Measurements from ENCODE around the gene SMYD5.

Gene SMYD5

GRCh38 chr2:73205611-73206010, 8.4 kb upstream of the SMYD5 start:
- DNase-seq (ENCODE audit: low spot score), result no peak

- no peak for DNase-seq (ENCODE audit: low spot score)
These were observed 5.8 kb upstream of the SMYD5 start for GRCh38 chr2:73208258-73208657.

DNA sequence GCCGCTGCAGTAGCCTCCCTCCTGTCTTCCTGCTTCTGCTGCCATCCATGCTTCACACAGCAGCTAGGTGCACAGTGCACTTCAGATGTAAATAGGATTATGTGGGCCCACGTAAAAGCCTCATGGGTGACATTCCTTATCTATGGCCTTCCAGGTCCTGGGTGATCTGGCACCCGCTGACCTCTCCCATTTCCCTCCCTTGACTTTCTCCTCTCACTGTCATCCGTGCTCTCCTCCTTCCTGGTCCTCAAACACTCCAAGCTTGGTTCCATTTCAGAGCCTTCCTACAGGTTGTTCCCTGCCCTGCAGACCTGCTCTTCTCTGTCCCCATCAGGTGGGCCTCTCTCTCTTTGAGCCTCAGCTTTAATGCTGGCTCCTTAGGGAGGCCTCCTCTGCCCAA, 4.0 kb upstream of the SMYD5 start:
- no peak for DNase-seq (ENCODE audit: low spot score)

DNA sequence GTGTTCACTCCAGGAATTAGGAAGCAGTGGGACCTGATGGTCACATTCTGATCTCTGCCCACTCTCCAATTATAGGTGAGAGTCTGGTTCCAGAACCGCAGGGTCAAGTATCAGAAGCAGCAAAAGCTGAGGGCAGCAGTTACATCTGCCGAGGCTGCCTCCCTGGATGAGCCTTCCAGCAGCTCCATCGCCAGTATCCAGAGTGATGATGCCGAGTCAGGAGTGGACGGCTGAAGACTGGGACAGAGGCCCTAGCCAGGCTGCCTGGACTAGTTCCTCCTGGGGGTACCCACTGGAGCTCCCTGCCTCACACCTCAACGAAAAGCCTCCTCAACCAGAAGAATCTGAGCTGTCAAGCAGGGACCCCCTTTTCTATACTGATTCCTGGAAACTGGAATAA, 3.3 kb upstream of the SMYD5 start:
- DNase-seq (ENCODE audit: low spot score), result no peak

- DNase-seq (ENCODE audit: low spot score), result no peak
These were observed 2.0 kb upstream of the SMYD5 start for GRCh38 chr2:73212098-73212447.

DNA sequence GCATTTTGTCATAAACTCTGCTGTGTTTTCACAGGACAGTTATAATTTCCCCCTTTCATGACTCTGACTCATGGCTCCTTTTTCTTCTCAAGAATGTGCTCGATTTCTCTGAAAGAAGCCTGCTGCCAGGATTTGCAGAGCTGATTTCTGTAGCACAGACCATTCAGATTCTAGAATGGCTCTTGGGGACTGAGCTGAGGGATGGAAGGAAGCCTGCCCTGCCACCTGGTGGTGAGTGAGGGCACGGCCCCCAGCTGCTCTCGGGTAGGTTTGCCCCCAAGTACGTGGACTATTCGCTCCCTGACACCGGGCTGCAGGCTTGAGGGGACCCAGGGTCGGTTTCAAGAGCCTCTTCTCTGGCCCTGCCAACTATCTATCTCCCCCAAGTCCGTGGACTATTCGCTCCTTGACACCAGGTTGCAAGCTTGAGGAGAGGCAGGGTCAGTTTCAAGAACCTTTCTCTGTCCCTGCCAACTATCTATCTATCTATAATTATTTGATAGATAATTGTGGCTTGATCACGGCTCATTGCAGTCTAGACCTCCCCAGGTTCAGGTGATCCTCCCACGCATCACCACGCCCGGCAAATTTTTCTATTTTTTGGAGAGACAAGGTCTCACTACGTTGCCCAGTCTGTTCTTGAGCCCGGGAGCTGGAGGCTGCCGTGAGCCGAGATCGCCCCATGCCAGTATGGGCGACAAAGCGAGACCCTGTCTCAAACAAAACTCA, 1.4 kb upstream of the SMYD5 start:
- DNase-seq (ENCODE audit: low spot score), result peak; percentile 49

GRCh38 chr2:73215254-73215653, 1.2 kb downstream of the SMYD5 start:
- no peak for DNase-seq (ENCODE audit: low spot score)

DNA sequence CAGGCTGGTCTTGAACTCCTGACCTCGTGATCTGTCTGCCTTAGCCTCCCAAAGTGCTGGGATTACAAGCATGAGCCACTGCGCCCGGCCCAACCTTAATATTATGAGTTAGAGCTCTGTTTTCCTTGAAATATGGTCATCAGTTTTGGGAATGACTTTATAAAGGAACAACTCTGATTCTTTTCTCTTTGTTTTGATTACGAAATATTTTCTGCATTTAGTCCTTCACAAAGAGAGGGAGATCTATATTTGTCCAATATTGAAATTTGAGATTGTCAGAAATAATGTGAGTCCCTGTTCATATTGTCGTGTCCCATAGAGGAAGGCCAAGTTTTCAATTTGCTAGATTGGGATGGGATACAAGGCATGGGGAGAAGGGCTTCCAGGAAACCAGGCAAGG, 3.1 kb downstream of the SMYD5 start:
- DNase-seq (ENCODE audit: low spot score), result no peak

- no peak for DNase-seq (ENCODE audit: low spot score)
These were observed 3.8 kb downstream of the SMYD5 start for GRCh38 chr2:73217826-73218225.

DNA sequence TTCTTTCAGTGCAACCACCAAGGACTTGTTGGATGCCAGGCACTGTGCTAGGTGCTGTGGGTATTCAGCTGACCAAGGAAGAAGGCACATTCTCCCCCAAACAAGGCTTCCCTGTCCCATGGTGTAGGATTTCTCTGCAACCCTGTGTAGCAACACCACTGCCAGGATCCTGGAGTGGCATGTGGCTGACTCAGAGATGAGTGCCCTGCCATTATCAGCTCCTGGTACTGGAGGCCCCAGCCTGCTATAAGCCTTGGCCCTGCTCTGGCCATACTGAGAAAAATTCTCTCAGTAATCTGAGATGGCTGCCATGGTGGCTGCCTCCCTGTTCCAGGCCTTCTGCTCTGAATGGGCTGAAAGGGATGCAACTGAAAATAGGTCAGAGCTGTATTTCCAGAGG, 4.3 kb downstream of the SMYD5 start:
- no peak for DNase-seq (ENCODE audit: low spot score)

GRCh38 chr2:73223821-73224220, 9.8 kb downstream of the SMYD5 start:
- DNase-seq (ENCODE audit: low spot score), result no peak

- DNase-seq (ENCODE audit: low spot score), result no peak
These were observed 11.7 kb downstream of the SMYD5 start for GRCh38 chr2:73225513-73226360.

- no peak for DNase-seq (ENCODE audit: low spot score)
These were observed 13.0 kb downstream of the SMYD5 start for GRCh38 chr2:73227086-73227485.

DNA sequence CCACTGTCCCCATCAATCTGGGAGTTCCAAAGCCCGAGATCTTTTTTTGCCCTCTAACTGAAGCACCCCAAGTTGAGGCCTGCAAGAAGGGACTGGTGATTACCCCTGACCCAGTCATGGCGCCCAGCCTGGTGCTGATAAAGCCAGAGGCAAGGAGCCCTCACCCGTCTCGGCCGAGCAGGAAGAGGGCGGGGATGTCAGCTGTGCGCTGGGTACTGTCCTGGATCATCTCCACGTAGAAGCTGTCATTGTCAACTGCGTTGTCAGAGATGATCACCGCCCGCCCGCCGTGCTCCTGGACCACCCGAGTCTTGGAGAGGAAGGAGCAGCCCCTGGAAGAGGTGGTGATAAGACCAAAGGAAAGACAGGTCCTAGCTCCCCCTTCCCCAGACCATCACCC, 14.6 kb downstream of the SMYD5 start:
- DNase-seq (ENCODE audit: low spot score), result no peak

DNA sequence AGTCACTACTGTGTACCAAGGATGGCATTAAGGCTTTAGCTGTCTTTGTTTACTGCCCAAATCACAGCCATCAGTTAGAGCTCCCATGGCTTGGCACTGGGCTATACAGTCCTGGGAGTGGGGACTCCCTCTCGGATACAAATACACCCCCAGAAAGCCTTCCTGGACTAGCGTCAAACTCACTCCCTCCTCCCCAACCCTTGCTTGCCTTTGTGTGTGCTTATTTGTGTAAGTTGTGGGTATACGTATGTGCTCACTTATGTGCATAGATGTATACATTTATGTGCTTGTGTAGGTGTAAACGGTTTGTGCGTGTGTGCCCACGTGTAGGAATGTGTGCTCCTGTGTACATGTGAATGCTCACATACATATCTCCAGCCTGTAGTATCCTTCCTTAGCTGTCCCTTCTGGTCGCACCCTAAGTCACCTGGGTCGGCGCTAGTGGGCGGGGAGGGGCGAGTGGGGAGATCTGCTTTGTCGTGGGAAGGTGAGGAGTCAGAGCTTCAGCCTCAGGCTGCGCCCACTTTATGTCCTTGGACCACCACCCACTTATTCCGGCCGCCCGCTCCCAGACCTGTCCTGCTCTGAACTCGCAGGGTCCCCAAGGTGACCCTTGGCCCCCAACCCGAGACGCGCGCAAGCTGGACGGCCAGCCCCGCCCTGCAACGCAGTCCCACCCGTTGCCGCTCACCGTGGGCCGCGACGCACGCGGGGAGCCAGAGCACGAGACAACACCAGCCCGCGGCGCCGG, 18.5 kb downstream of the SMYD5 start:
- peak; percentile 21 for DNase-seq (ENCODE audit: low spot score)

DNA sequence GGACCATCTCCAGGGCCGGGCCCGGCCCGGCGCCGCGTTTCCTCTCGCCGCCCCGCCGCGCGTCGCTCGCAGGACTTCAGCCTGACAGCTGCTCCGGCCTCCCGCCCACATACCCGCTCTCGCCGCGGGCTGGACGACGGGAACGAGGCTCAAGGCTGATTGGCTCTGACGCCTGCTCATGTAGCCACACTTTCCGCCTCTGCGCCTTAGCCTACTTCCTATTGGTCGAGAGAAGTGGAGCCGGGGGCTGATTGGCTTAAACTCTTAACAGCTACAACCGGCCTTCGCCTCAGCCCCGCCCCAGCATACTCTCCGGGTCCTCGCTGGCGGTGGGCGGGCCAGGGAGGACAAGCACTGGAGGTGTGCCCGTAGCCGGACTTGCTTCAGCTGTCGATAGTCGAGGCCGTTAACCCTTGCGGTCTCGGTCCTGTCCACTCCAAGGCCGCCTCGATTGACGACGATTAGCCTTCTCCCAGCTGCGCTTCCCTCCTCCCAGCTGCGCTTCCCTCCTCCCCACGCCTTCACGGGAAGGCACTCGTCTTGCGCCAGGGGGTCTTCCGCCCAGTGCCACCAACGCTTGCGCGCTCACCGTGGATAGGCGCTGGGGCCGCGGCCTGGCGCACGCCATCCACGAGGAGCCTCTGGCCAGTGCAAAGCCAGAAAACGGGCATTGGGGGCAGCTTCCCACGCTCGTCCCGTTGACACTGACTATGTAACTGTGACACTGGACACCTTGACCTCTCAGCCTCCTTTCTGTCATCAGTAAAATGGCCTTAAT, 19.3 kb downstream of the SMYD5 start, which contains the start of gene PRADC1:
TSS of gene PRADC1 (minus strand) at position 86 of the 778 bp plus-strand sequence. CDS start at position 7, 79 bp downstream.
- DNase-seq (ENCODE audit: low spot score), result peak; percentile 99

- peak; percentile 96 for DNase-seq (ENCODE audit: low spot score)
These were observed 20.1 kb downstream of the SMYD5 start, which contains the start of gene CCT7 for GRCh38 chr2:73233932-73234832. Gene CCT7 (plus strand): TSS chr2:73234308. CDS start chr2:73234379, 71 bp downstream.

DNA sequence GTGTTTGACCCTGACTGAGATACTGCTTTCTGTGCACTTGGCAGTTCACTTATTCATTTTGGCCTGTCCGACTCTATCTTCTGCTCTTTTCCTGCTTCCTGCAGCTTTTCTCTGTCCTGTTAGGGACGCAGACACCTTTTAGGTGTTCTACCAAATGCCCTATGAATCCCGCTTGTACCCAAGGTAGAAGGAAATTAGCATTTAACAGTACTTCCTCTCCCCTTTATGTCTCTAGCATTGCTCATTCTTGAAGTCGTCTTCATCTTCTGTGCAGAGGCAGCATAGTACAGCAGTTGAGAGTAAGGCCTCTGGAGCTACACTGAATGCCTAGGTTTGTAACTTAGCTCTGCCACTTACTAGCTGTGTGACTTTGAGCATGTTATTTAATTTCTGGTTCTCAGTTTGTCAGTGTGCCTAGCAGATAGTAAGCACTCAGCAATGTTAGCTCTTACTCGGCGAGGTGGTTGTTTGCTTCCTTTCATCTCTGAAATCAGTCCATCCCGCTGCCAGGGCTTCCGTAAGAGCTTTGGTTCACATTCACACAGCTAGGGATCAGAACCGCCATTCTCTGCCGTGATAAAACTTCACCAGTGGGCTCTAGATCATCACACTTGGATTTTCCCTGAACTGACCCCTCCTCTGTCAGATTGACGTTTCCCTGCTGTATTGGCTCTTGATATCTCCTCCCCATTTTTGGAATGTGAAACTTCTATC, 21.4 kb downstream of the SMYD5 start:
- no peak for DNase-seq (ENCODE audit: low spot score)

GRCh38 chr2:73237168-73237567, 23.1 kb downstream of the SMYD5 start:
- no peak for DNase-seq (ENCODE audit: low spot score)

GRCh38 chr2:73238149-73238548, 24.1 kb downstream of the SMYD5 start:
- no peak for DNase-seq (ENCODE audit: low spot score)
